Activated CD4-positive, alpha-beta memory T cell treated with anti-CD3 and anti-CD28 coated beads for 36 hours (primary cell): ENCODE results near the gene TAF10. TPM values are rescaled to one million over a fixed set of nuclear protein-coding genes. Genes with fewer than 3 reads are reported as not detected.

Experiments used
- CTCF ChIA-PET: fragments of 350-600 bp; sonication (Branson Sonifier 250); formaldehyde crosslinking; loops from one replicate; lab custom pipeline; 2021; ENCODE audit warnings: antibody characterized with exemption, inconsistent platforms; lab: Charles Lee
- POLR2A ChIA-PET: fragments of 350-600 bp; sonication (Branson Sonifier 250); formaldehyde crosslinking; loops from one replicate; lab custom pipeline; 2021; ENCODE audit warnings: antibody characterized with exemption; lab: Charles Lee
- DNase-seq: peaks from one replicate; pipeline ENCODE4 v3.0.0-alpha.2; 2020
- H3K27ac Mint-ChIP-seq: one replicate; pipeline ENCODE4 v1.8.0; 2021; ENCODE audit warnings: mixed read lengths
- H3K27me3 Mint-ChIP-seq: one replicate; pipeline ENCODE4 v1.8.0; 2021; ENCODE audit warnings: mixed read lengths
- H3K36me3 Mint-ChIP-seq: one replicate; pipeline ENCODE4 v1.8.0; 2021; ENCODE audit warnings: mixed read lengths
- H3K4me1 Mint-ChIP-seq: one replicate; pipeline ENCODE4 v1.8.0; 2021; ENCODE audit warnings: low read depth, mixed read lengths
- H3K4me3 Mint-ChIP-seq: one replicate; pipeline ENCODE4 v1.8.0; 2021; ENCODE audit warnings: mild to moderate bottlenecking, mixed read lengths
- H3K9me3 Mint-ChIP-seq: one replicate; pipeline ENCODE4 v1.8.0; 2021; ENCODE audit warnings: mixed read lengths
- intact Hi-C: fragments of 100-400 bp; cut with micrococcal nuclease; formaldehyde crosslinking; loops from one replicate; pipeline ENCODE4 v1.15.1; 2023
- total RNA-seq, 2 experiments: library from RNA; stranded (reverse); gene quantifications; one replicate each; pipeline ENCODE4 v1.2.3, GENCODE V29; 2021

Gene TAF10
- total RNA-seq, 2 experiments from 2014 or later = 158 to 165 TPM

DNA sequence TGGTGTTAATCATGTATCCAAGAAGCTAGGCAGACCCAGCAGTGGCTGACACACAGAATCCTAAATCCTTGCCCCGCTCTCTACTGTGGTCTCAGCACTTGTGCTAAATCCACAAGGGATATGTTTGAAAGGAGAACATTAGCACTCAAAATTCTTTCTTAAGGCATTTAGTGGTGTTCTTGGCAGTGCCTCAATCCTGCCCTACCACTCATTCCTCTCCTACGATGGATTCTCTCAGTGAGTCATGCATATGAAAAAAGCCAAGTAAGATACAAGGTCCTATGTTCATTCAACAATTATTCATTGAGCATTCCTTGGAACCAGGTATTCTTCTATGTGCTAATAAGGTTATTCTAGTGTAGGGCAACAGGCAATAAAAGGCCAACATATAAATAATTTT, 39.8 kb downstream of the TAF10 start:
- H3K36me3 Mint-ChIP-seq = no peaks in the 10 kb centered on the region
- intact Hi-C loops = no loop called here
- no peaks in the 10 kb centered on the region for H3K27me3 Mint-ChIP-seq
- peaks cover 5% of the 10 kb centered on the region for H3K4me1 Mint-ChIP-seq
- DNase-seq = no peak
- CTCF ChIA-PET = no interaction called here
- no peak overlapping the region for H3K27ac Mint-ChIP-seq
- H3K9me3 Mint-ChIP-seq = no peaks in the 10 kb centered on the region
- no peak overlapping the region for H3K4me3 Mint-ChIP-seq
- POLR2A ChIA-PET = no interaction called here

DNA sequence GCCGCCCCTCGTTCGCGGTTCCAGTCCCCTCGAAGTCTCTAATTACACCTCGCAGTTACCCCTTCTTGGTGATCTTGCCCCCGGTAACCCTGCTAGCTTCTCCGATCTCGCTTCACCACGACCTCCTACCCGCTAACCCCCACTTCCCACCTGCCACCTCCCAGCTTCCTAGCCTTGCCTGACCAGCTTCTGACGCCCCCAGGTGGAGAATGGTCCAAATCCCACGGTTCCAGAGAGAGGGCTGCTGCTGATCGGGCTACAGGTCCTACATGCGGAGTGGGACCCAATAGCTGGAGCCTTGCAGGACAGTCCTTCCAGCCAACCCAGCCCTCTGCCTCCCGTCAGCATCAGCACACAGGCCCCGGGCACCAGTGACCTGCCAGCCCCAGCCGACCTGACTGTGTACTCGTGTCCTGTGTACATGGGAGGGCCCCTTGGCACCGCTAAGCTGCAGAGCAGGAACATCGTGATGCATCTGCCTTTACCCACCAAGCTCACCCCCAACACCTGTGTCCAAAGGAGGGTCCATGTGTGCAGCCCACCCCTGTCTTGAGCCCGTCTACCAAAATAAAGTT, 40.5 kb downstream of the TAF10 start:
- H3K4me3 Mint-ChIP-seq = no peak overlapping the region
- CTCF ChIA-PET = interaction anchor here (0.8 kb wide), 1 partner anchor 192 kb away, joined by 3 read pairs; no protein-coding TSS in a partner anchor
- intact Hi-C loops = no loop called here
- H3K27ac Mint-ChIP-seq = no peak overlapping the region
- no peaks in the 10 kb centered on the region for H3K9me3 Mint-ChIP-seq
- DNase-seq = no peak
- POLR2A ChIA-PET = no interaction called here
- H3K4me1 Mint-ChIP-seq = peaks cover 5% of the 10 kb centered on the region
- no peaks in the 10 kb centered on the region for H3K27me3 Mint-ChIP-seq
- H3K36me3 Mint-ChIP-seq = no peaks in the 10 kb centered on the region

DNA sequence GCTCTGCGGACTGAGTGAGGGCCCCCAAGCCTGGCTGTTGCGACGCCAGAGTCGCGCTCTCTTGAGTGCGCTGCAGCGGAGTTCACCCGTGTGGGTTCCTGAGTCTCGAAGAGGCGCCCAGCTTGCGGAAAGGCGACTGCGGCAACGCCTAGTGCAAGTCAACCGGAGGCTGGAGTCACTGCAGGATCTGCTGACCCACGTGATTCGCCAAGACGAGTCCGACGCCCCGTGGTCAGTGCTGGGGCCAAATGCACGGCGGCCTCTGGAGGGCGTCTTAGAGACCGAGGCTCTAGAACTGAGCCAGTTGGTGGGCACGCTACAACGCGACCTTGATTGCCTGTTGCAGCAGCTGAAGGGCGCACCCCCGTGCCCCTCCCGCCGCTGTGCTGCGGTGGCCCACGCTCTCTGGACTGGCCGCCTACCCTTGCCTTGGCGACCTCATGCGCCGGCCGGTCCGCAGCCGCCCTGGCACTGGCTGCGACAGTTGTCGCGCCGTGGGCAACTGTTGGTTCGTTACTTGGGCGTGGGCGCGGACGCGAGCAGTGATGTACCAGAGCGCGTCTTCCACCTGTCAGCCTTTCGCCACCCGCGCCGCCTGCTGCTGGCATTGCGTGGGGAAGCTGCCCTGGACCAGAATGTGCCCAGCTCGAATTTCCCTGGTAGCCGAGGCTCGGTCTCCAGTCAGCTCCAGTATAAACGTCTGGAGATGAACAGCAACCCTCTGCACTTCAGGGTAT, 41.2 kb downstream of the TAF10 start:
- H3K4me3 Mint-ChIP-seq = no peak overlapping the region
- peaks cover 5% of the 10 kb centered on the region for H3K4me1 Mint-ChIP-seq
- no peaks in the 10 kb centered on the region for H3K9me3 Mint-ChIP-seq
- DNase-seq = no peak
- intact Hi-C loops = no loop called here
- ChIA-PET POLR2A (no interaction called here), CTCF (interaction anchor here (0.8 kb wide), 1 partner anchor 192 kb away, joined by 3 read pairs; no protein-coding TSS in a partner anchor)
- H3K27me3 Mint-ChIP-seq = no peaks in the 10 kb centered on the region
- no peak overlapping the region for H3K27ac Mint-ChIP-seq
- no peaks in the 10 kb centered on the region for H3K36me3 Mint-ChIP-seq

DNA sequence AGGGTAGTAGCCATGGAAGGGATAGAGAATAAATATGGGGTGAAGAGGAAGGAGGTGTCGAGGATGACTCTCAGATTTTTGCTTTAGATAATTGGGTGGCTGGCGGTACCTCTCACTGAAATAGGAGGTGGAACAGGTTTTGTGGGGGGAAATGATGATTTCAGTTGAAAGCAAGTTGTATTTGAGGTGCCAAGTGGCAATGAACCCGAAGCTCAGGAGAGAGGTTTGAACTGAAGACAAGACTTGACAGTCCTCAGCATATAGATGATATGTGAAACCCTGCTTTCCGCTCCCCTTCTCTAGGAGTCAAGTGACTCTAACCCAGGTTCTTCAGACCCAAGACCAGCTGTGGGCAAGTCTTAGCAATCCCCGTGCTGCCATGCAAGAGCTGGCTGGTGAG, 42.3 kb downstream of the TAF10 start:
- no peak overlapping the region for H3K4me3 Mint-ChIP-seq
- H3K9me3 Mint-ChIP-seq = no peaks in the 10 kb centered on the region
- H3K27ac Mint-ChIP-seq = no peak overlapping the region
- no peaks in the 10 kb centered on the region for H3K4me1 Mint-ChIP-seq
- DNase-seq = no peak
- intact Hi-C loops = no loop called here
- no peaks in the 10 kb centered on the region for H3K36me3 Mint-ChIP-seq
- POLR2A ChIA-PET = no interaction called here
- CTCF ChIA-PET = no interaction called here
- H3K27me3 Mint-ChIP-seq = no peaks in the 10 kb centered on the region

DNA sequence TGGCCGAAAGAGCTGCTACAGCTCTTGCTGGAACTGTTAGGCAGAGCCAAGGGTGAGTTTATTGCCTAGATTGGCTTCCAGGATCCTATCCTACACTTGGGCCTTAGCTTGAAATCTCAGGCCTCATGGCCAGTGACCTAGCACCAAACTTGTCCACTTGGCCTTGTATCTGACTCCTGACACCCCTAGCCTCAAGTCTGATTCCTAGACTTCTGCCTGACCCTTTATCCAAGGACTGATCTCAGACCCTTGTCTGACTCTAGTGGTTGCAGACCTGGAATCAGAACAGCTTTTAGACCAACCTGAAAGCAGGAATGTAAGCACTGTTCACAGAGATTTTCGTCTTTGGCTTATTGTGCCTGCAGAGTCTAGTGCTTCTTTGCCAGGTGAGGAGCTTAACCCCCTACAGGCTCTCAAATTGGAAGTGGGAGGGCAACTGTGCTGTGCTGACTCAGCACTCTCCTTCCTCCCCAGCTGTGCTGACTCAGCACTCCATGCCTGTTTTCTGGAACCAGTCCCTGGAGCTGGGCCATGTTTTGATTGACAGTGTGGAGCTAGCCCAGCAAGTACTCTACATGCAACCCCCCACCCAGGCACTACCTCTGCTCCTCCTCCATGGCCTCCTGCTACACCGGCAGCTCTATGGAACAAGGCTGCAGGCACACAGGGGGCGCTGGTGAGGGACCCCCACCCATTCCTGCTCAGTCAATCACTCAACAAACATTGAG, 43.7 kb downstream of the TAF10 start:
- no peak overlapping the region for H3K27ac Mint-ChIP-seq
- no peaks in the 10 kb centered on the region for H3K9me3 Mint-ChIP-seq
- H3K36me3 Mint-ChIP-seq = no peaks in the 10 kb centered on the region
- no peak overlapping the region for H3K4me3 Mint-ChIP-seq
- ChIA-PET POLR2A (no interaction called here), CTCF (interaction anchor here (1.4 kb wide), 1 partner anchor 115 kb away, joined by 4 read pairs; the partner anchor contains the start of gene MRPL17)
- DNase-seq = no peak
- H3K4me1 Mint-ChIP-seq = no peaks in the 10 kb centered on the region
- no peaks in the 10 kb centered on the region for H3K27me3 Mint-ChIP-seq
- intact Hi-C loops = no loop called here

DNA sequence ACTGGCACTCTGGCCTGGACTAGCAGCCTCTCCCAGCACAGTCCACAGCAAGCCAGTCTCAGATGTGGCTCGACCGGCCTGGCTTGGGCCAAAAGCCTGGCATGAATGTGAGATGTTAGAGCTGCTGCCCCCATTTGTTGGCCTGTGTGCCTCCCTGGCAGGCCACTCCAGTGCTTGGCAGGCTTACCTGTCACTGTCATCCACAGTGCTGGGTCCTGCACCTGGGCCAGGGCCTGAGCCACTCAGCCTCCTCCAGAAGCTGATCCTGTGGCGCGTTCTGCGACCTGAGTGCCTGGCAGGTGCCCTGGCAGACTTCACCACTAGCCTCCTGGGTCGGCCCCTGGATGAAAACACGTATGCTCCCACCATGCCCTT, 44.7 kb downstream of the TAF10 start:
- POLR2A ChIA-PET = no interaction called here

DNA sequence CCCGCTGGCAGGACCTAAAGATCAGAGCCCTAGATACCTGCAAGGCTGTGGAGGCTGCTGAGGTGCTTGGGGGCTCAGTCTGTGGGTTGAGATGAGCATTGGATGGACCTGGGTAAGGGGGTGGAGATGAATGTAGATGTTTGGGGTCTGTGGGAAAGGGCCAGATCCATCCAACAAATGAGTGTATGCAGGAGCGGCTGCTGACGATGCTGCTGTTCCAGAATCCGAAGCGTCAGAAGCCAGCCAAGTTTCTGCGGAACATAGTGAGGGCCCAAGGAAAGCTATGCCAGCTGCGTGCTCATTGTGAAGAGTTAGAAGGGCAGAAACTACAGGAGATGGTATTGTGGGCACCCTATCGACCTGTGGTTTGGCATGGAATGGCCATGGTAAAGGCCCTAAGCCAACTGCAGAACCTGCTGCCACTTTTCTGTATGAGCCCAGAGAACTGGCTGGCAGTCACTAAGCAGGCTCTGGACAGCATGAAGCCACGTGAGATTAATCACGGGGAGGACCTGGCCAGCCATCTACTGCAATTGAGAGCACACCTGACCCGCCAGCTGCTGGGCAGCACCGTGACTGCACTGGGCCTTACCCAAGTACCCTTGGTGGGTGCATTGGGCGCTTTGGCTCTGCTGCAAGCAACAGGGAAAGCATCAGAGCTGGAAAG, 45.2 kb downstream of the TAF10 start:
- ChIA-PET POLR2A (no interaction called here), CTCF (no interaction called here)
- no peak overlapping the region for H3K27ac Mint-ChIP-seq
- no peaks in the 10 kb centered on the region for H3K27me3 Mint-ChIP-seq
- H3K9me3 Mint-ChIP-seq = no peaks in the 10 kb centered on the region
- no peaks in the 10 kb centered on the region for H3K4me1 Mint-ChIP-seq
- no peak for DNase-seq
- H3K4me3 Mint-ChIP-seq = no peak overlapping the region
- H3K36me3 Mint-ChIP-seq = no peaks in the 10 kb centered on the region
- intact Hi-C loops = no loop called here

More for the DNA sequence above, 44.7 kb downstream of the TAF10 start:
- Mint-ChIP-seq H3K4me1 (no peaks in the 10 kb centered on the region), H3K27ac (no peak overlapping the region), H3K36me3 (no peaks in the 10 kb centered on the region), H3K27me3 (no peaks in the 10 kb centered on the region), H3K4me3 (no peak overlapping the region), H3K9me3 (no peaks in the 10 kb centered on the region)
- intact Hi-C loops = no loop called here
- no peak for DNase-seq
- CTCF ChIA-PET = no interaction called here

DNA sequence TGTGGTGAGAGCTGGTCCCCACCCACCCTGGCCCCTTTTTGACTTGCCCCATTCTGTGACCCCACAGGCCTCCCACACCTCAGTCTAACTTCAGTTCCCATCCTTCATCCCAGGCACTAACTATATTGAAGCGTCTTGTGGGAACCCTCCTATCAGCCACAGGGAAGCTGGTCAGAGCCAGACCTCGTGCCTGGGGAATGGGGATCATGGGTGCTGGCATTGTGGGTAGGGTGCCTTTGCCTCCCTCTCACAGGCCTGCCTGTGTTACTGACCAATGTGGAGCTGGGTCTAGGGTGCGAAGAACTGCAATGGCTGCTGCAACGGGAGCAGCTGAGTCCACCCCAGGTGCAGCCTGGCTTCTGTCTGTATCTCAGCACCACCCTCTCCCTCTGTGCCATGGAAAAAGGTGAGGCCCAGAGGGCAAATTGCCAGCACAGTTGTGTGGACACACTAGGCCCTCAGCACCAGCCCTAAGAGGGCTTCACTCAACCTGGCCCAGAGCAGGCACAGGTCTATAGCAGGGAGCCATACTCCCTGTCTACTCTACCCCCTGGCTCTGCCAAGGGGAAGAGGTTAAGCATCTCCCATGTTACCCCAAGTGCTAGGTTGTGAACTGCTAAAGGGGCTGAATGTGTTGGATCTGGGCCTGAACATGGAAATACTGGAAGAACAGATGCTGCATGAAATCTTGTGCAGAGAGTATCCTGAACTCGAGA, 45.9 kb downstream of the TAF10 start:
- no peak for DNase-seq
- H3K4me3 Mint-ChIP-seq = no peak overlapping the region
- no peak overlapping the region for H3K27ac Mint-ChIP-seq
- H3K36me3 Mint-ChIP-seq = peaks cover 2% of the 10 kb centered on the region
- no peaks in the 10 kb centered on the region for H3K9me3 Mint-ChIP-seq
- H3K27me3 Mint-ChIP-seq = no peaks in the 10 kb centered on the region
- CTCF ChIA-PET = no interaction called here
- H3K4me1 Mint-ChIP-seq = no peaks in the 10 kb centered on the region
- intact Hi-C loops = no loop called here
- POLR2A ChIA-PET = no interaction called here

DNA sequence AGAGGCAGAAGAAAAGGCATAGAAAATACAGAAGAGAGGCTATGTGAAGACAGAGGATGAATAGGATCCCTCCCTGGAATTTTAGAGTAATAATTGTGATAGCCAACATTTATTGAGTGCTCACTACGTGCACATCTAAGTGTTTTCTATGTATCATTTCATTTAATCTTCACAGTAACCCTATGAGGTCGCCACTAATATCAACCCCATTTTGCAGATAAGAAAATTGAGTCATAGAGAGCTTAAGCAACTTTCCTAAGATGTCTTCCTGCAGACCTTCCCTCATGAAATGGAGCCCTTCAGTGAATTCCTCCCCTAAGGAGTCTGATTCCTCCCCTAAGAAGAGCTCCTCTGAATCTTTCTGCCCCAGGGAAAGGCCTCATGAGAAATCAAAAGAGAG, 46.7 kb downstream of the TAF10 start:
- POLR2A ChIA-PET = no interaction called here
- no peak overlapping the region for H3K4me3 Mint-ChIP-seq
- CTCF ChIA-PET = no interaction called here
- H3K27me3 Mint-ChIP-seq = no peaks in the 10 kb centered on the region
- intact Hi-C loops = no loop called here
- H3K27ac Mint-ChIP-seq = no peak overlapping the region
- H3K4me1 Mint-ChIP-seq = no peaks in the 10 kb centered on the region
- H3K36me3 Mint-ChIP-seq = peaks cover 2% of the 10 kb centered on the region
- no peaks in the 10 kb centered on the region for H3K9me3 Mint-ChIP-seq
- no peak for DNase-seq

DNA sequence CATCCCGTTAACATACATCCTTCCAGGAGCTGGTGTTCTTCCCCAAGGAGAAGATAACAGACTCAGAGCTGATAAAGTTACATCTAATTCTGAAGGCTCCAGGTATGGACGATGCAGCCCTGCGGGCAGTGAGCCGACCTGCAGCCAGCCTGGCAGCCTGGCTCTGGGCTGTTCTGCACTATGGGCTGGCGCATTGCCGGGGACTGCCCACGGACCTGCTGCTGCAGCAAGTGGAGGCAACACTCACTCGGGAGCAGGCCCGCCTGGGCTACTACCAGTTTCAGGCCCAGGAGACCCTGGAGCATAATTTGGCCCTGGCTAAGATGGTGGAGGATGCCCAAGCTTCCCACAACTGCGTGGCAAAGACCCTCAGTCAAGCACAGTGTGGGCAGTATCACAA, 48.3 kb downstream of the TAF10 start:
- Mint-ChIP-seq H3K4me3 (no peak overlapping the region), H3K4me1 (no peaks in the 10 kb centered on the region), H3K27ac (no peak overlapping the region), H3K36me3 (peaks cover 2% of the 10 kb centered on the region), H3K27me3 (no peaks in the 10 kb centered on the region), H3K9me3 (no peaks in the 10 kb centered on the region)
- CTCF ChIA-PET = interaction anchor here (1.0 to 1.2 kb wide), 2 partner anchors 120 to 142 kb away, joined by 3 to 4 read pairs; partner anchors contain the start of gene MRPL17
- intact Hi-C loops = no loop called here
- POLR2A ChIA-PET = no interaction called here
- DNase-seq = no peak

DNA sequence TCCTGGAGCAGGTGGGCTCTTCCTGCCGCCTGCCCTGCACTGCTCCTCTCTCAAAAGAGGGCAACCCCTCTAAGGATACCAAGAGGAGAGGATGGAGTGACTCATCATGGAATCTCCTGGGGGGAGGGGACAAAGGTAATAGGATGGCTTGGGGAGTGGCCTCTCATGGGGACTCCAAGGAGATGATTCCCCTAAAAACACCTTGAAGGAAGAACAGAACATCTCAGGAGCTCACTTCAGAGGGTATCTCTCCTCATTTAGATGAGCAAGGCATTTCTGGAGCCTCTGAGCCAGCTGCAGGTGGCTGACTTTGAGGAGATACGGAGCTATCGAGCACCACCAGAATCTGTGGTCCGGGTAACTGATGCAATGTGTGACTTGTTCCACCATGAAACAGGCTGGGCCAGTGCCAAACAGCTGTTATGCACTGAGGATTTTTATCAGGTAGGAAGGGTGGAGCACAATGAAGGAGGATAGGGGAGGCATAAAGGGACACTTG, 48.8 kb downstream of the TAF10 start:
- Mint-ChIP-seq H3K4me3 (no peak overlapping the region), H3K9me3 (no peaks in the 10 kb centered on the region), H3K36me3 (peaks cover 2% of the 10 kb centered on the region), H3K27me3 (no peaks in the 10 kb centered on the region), H3K4me1 (no peaks in the 10 kb centered on the region), H3K27ac (no peak overlapping the region)
- ChIA-PET CTCF (interaction anchor here (0.6 to 1.2 kb wide), 3 partner anchors 32 to 143 kb away, joined by 3 to 4 read pairs (median 3); partner anchors contain the start of gene MRPL17), POLR2A (no interaction called here)
- no peak for DNase-seq
- intact Hi-C loops = no loop called here
